Measurements from ENCODE around the gene CDH13. TPM values are rescaled to one million over a fixed set of nuclear protein-coding genes. Genes with fewer than 3 reads are reported as not detected.

CDH13 gene
- total and polyA plus RNA-seq, 2 of the 8 experiments (the other 6 are each of a cell fraction or from before 2014, with no cell fraction given): 2.3 to 2.4 TPM

DNA sequence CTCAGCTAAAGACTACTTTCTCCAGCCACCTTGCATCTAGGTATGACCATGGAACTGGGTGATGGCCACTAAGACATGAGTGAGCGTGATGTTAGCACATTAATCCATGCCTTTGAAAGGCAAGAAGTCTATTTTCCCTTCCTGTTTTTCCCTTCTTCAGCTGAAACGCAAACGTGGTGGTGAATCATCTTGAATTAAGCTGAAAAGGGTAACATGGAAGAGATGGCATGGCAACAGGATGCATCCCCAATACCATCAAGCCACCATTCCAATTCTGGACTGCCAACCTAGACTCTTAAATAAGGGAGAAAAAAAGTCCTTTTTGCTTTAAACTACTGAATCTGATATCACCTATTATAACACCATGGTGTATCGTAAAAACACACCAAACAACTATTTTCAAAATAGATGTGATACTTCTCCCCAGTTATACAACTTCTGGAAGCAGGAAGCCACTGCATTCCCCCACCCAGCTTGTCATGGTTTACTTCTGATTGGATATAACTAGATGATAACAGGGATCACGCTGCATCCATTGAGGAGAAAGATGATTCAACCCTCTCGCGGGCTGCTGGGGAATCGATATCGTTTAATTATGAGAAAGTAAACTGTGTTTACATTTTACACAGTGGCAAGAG, 368.6 kb downstream of the CDH13 start (continued):
- TF ChIP-seq, protein P1, sequence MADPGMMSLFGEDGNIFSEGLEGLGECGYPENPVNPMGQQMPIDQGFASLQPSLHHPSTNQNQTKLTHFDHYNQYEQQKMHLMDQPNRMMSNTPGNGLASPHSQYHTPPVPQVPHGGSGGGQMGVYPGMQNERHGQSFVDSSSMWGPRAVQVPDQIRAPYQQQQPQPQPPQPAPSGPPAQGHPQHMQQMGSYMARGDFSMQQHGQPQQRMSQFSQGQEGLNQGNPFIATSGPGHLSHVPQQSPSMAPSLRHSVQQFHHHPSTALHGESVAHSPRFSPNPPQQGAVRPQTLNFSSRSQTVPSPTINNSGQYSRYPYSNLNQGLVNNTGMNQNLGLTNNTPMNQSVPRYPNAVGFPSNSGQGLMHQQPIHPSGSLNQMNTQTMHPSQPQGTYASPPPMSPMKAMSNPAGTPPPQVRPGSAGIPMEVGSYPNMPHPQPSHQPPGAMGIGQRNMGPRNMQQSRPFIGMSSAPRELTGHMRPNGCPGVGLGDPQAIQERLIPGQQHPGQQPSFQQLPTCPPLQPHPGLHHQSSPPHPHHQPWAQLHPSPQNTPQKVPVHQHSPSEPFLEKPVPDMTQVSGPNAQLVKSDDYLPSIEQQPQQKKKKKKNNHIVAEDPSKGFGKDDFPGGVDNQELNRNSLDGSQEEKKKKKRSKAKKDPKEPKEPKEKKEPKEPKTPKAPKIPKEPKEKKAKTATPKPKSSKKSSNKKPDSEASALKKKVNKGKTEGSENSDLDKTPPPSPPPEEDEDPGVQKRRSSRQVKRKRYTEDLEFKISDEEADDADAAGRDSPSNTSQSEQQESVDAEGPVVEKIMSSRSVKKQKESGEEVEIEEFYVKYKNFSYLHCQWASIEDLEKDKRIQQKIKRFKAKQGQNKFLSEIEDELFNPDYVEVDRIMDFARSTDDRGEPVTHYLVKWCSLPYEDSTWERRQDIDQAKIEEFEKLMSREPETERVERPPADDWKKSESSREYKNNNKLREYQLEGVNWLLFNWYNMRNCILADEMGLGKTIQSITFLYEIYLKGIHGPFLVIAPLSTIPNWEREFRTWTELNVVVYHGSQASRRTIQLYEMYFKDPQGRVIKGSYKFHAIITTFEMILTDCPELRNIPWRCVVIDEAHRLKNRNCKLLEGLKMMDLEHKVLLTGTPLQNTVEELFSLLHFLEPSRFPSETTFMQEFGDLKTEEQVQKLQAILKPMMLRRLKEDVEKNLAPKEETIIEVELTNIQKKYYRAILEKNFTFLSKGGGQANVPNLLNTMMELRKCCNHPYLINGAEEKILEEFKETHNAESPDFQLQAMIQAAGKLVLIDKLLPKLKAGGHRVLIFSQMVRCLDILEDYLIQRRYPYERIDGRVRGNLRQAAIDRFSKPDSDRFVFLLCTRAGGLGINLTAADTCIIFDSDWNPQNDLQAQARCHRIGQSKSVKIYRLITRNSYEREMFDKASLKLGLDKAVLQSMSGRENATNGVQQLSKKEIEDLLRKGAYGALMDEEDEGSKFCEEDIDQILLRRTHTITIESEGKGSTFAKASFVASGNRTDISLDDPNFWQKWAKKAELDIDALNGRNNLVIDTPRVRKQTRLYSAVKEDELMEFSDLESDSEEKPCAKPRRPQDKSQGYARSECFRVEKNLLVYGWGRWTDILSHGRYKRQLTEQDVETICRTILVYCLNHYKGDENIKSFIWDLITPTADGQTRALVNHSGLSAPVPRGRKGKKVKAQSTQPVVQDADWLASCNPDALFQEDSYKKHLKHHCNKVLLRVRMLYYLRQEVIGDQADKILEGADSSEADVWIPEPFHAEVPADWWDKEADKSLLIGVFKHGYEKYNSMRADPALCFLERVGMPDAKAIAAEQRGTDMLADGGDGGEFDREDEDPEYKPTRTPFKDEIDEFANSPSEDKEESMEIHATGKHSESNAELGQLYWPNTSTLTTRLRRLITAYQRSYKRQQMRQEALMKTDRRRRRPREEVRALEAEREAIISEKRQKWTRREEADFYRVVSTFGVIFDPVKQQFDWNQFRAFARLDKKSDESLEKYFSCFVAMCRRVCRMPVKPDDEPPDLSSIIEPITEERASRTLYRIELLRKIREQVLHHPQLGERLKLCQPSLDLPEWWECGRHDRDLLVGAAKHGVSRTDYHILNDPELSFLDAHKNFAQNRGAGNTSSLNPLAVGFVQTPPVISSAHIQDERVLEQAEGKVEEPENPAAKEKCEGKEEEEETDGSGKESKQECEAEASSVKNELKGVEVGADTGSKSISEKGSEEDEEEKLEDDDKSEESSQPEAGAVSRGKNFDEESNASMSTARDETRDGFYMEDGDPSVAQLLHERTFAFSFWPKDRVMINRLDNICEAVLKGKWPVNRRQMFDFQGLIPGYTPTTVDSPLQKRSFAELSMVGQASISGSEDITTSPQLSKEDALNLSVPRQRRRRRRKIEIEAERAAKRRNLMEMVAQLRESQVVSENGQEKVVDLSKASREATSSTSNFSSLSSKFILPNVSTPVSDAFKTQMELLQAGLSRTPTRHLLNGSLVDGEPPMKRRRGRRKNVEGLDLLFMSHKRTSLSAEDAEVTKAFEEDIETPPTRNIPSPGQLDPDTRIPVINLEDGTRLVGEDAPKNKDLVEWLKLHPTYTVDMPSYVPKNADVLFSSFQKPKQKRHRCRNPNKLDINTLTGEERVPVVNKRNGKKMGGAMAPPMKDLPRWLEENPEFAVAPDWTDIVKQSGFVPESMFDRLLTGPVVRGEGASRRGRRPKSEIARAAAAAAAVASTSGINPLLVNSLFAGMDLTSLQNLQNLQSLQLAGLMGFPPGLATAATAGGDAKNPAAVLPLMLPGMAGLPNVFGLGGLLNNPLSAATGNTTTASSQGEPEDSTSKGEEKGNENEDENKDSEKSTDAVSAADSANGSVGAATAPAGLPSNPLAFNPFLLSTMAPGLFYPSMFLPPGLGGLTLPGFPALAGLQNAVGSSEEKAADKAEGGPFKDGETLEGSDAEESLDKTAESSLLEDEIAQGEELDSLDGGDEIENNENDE (IDR thresholded peaks at IDR 0.05; ENCODE audit: insufficient replicate concordance, low read length): no peak
- TF ChIP-seq ZNF274 (IDR thresholded peaks at IDR 0.05; ENCODE audit: borderline replicate concordance, extremely low read depth, low read length): no peak
- no peak for TF ChIP-seq BRCA1 (IDR thresholded peaks at IDR 0.05; ENCODE audit: low read depth, low read length)
- TF ChIP-seq, protein P2, sequence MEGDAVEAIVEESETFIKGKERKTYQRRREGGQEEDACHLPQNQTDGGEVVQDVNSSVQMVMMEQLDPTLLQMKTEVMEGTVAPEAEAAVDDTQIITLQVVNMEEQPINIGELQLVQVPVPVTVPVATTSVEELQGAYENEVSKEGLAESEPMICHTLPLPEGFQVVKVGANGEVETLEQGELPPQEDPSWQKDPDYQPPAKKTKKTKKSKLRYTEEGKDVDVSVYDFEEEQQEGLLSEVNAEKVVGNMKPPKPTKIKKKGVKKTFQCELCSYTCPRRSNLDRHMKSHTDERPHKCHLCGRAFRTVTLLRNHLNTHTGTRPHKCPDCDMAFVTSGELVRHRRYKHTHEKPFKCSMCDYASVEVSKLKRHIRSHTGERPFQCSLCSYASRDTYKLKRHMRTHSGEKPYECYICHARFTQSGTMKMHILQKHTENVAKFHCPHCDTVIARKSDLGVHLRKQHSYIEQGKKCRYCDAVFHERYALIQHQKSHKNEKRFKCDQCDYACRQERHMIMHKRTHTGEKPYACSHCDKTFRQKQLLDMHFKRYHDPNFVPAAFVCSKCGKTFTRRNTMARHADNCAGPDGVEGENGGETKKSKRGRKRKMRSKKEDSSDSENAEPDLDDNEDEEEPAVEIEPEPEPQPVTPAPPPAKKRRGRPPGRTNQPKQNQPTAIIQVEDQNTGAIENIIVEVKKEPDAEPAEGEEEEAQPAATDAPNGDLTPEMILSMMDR (IDR thresholded peaks at IDR 0.05; ENCODE audit: control extremely low read depth in 1 of 3, insufficient read depth in 1 of 3, low read depth in 1 of 3, low read length in 3 of 3): no peak
- no peak for TF ChIP-seq CTBP2 (IDR thresholded peaks at IDR 0.05; ENCODE audit: borderline replicate concordance, insufficient read depth, insufficient read length, low read length)
